GM13976 (cell line): ENCODE results near the gene MTCH1.

ENCODE experiments used
- DNase-seq: peaks from one replicate; pipeline ENCODE4 v3.0.0; 2012; ENCODE audit warnings: low spot score
- CTCF ChIP-seq: IDR thresholded peaks from 2 replicates; pipeline ENCODE4 v1.5.1; 2012; ENCODE audit warnings: borderline replicate concordance, mild to moderate bottlenecking; ENCODE audit not compliant: insufficient read depth; ENCODE audit errors: extremely low read depth, missing control alignments, control extremely low read depth
- in situ Hi-C: fragments of 300-500 bp; cut with MboI; formaldehyde crosslinking; loops from one replicate; pipeline ENCODE4 v1.12.0; 2022; ENCODE audit warnings: low sequenced_read_pairs, mixed read lengths, inconsistent platforms; ENCODE audit not compliant: unreplicated experiment

Gene MTCH1

DNA sequence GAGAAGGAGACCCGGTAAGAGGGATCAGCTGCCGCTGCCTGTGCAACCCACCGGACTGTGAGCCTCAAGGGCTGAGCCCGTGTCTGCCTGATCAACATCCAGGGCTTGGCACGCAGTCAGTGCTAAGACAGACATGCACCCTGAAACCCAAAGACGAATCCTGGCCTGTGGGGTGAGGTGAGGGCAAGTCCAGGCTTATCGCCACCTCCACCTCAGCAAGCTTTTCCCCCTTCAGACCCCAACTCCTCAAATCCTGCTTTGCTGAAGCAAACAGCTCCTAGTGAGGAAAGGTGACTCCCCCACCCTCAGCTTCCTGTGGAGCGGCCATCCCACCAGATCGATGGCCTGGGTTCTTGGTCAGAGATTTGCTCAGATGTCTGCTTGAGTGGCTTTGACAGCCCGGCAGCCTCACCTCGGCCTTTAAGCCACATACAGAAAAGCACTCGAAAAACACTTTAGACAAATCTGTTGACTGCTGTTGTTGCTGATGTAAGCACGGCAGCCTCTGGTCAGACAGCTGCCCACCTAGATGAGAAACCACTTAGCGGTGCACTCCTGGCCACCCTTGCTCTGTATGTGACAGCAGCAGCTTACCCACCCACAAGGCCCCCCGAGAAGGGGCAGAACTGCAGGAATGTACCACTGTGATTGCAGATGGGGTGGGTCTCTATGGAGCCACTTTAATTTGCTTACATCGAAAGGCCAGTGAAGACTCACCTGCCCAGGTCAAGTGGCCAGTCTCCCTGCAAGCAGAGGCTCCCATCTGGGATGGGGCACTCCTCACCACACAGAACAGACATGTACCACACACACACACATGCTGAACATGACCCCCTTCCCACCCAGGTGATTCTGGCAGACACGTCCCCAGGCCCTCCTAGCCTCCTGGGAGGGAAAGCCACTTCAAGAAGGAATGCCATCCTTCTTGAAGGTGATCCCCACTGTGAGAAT lies 14.8 kb downstream of the MTCH1 start:
- no peak for TF ChIP-seq CTCF
- no peak for DNase-seq
- in situ Hi-C loops = no loop called here

DNA sequence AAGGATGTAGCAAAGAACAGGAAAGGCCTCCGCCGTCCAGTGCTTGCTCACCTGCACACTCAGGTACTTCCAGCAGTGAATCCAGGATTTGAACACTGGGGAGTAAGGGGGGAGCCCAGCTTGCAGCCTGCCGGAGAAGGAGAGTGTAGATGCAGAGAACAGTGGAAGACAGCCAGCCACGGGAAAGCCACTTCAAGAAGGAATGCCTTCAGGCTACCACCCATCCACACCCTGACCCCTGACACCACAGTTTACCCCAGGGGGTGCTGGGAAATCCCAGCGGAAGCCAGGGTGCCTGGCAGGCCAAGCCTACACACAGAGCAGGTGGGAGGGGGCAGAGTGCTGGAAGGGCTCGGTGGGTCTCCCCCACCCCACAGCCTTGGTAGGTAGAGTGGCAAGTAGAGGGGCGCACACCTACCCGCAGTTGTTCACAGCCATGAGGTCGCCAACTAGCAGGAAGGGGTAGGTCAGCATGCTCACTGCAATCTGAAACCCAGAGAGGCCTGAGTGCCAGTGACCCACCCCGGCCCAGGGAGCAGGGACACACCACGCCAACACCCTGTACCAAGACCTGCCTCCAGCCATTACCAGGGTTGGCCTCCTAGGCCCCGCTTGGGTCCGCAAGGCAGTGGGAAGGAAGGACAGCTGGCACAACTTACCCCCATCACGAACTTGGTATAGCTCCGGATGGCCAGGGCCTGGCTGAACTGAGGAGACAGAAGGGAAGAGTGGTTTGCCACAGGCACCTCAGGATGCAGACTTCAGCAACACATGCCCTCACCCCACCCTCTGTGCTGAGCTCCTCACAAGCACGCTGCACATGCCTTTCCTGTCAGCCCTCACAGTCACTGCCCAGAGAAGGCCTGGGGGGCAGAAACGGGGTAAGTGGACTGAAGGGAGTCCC lies 15.8 kb downstream of the MTCH1 start:
- no peak for DNase-seq
- TF ChIP-seq CTCF = no peak
- in situ Hi-C loops = no loop called here

- TF ChIP-seq CTCF = no peak
Observed at GRCh38 chr6:36969240-36969691, 16.7 kb downstream of the MTCH1 start.

GRCh38 chr6:36968266-36968977 lies 17.6 kb downstream of the MTCH1 start:
- no peak for TF ChIP-seq CTCF
- in situ Hi-C loops = no loop called here
- no peak for DNase-seq

More at GRCh38 chr6:36969240-36969691, 16.7 kb downstream of the MTCH1 start:
- in situ Hi-C loops = no loop called here
- DNase-seq = no peak

GRCh38 chr6:36967757-36968156 lies 18.2 kb downstream of the MTCH1 start:
- in situ Hi-C loops = no loop called here
- no peak for TF ChIP-seq CTCF
- DNase-seq = no peak

DNA sequence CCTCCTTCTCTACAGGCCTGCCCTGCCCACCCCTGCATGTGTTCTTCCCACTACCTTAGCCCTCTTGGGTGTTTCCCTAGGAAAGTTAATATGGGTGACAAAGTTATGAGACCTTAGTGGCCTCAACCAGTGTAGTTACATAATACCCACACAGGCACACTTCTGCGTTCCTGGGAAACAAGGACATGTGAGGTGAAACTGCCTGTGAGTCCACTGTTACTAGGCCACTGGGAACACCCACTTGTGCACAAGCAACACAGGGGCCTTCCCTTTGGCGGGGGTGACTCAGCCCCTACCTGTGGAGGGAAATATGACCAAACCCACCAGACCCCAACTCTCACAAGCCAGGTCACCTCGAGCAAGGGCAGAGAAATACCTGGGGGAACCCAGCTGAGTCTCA lies 18.7 kb downstream of the MTCH1 start:
- in situ Hi-C loops = no loop called here
- TF ChIP-seq CTCF = no peak
- no peak for DNase-seq
